SK-N-SH (cell line): Measurements from ENCODE around the gene GLOD5. TPM values are rescaled to one million over a fixed set of nuclear protein-coding genes. Genes with fewer than 3 reads are reported as not detected.

Experiments
- CTCF ChIA-PET: fragments of 300-600, 350-600 bp; formaldehyde crosslinking; extraction: SDS; loops from one replicate; lab custom pipeline; 2021; lab: Yijun Ruan, JAX
- POLR2A ChIA-PET: fragments of 350-600 bp; sonication (Branson Sonifier 250); formaldehyde crosslinking; extraction: SDS; loops from one replicate; lab custom pipeline; 2020; ENCODE audit warnings: antibody characterized with exemption, inconsistent platforms; lab: Yijun Ruan, JAX
- DNase-seq: peaks from one replicate; pipeline ENCODE4 v3.0.0; 2012
- H2AFZ ChIP-seq: fragments of 200-600 bp; sonication (generic); 2 replicates; pipeline ENCODE4 v1.8.1; 2016; ENCODE audit warnings: antibody characterized with exemption, mild to moderate bottlenecking, low read depth
- H3F3A ChIP-seq: fragments of 200-600 bp; sonication (generic); replicated peaks from 2 replicates; pipeline ENCODE3; 2016; ENCODE audit warnings: antibody characterized with exemption, mild to moderate bottlenecking; ENCODE audit not compliant: insufficient read depth
- H3K27ac ChIP-seq, 2 experiments: fragments of 200-500 bp in 1 of 2; fragments of 200-600 bp in 1 of 2; sonication (Bioruptor generic) in 1 of 2; sonication (generic), shearing (Covaris generic) in 1 of 2; 2 replicates each; pipeline versions ENCODE4 v1.5.1 to v1.6.1; 2014 to 2016; ENCODE audit warnings: low read depth in 2 of 2, inconsistent platforms in 1 of 2, low read length in 1 of 2, mild to moderate bottlenecking in 1 of 2, mixed read lengths in 1 of 2
- H3K27me3 ChIP-seq: fragments of 200-600 bp; sonication (generic), shearing (Covaris generic); 2 replicates; pipeline ENCODE4 v1.6.1; 2016; ENCODE audit warnings: mixed run types; ENCODE audit not compliant: insufficient read depth
- H3K36me3 ChIP-seq, 2 experiments: fragments of 200-500 bp in 1 of 2; fragments of 200-600 bp in 1 of 2; sonication (Bioruptor generic) in 1 of 2; sonication (generic) in 1 of 2; replicated peaks in 1 of 2; 2 replicates each; pipeline versions ENCODE3 to v1.5.1; 2014 to 2016; ENCODE audit warnings: low read length in 1 of 2, mild to moderate bottlenecking in 1 of 2; ENCODE audit not compliant: insufficient read depth in 2 of 2, control insufficient read depth in 1 of 2
- H3K4me1 ChIP-seq, 2 experiments: fragments of 200-500 bp in 1 of 2; fragments of 200-600 bp in 1 of 2; sonication (Bioruptor generic) in 1 of 2; sonication (generic), shearing (Covaris generic) in 1 of 2; 2 replicates each; pipeline versions ENCODE4 v1.5.1 to v1.6.1; 2014 to 2016; ENCODE audit warnings: low read depth in 1 of 2, low read length in 1 of 2, mixed run types in 1 of 2; ENCODE audit not compliant: insufficient read depth in 2 of 2, control insufficient read depth in 1 of 2
- H3K4me2 ChIP-seq: fragments of 200-600 bp; sonication (generic), shearing (Covaris generic); 2 replicates; pipeline ENCODE4 v1.6.1; 2017; ENCODE audit warnings: mixed run types
- H3K4me3 ChIP-seq, 2 experiments: fragments of 200-500 bp in 1 of 2; fragments of 200-600 bp in 1 of 2; sonication (Bioruptor generic) in 1 of 2; sonication (generic), shearing (Covaris generic) in 1 of 2; 2 replicates each; pipeline versions ENCODE4 v1.5.1 to v1.8.1; 2014 to 2016; ENCODE audit warnings: low read depth in 2 of 2, inconsistent platforms in 1 of 2, low read length in 1 of 2, mild to moderate bottlenecking in 1 of 2, mixed read lengths in 1 of 2, moderate library complexity in 1 of 2
- H3K79me2 ChIP-seq: fragments of 200-600 bp; sonication (generic); 2 replicates; pipeline ENCODE4 v1.8.1; 2017; ENCODE audit warnings: mild to moderate bottlenecking; ENCODE audit not compliant: insufficient read depth
- H3K9ac ChIP-seq: fragments of 200-600 bp; sonication (generic); 2 replicates; pipeline ENCODE4 v1.6.1; 2017; ENCODE audit warnings: mixed run types
- H3K9me2 ChIP-seq: fragments of 200-600 bp; sonication (generic); 2 replicates; pipeline ENCODE4 v1.6.1; 2017; ENCODE audit warnings: mixed run types
- H3K9me3 ChIP-seq: fragments of 200-600 bp; sonication (generic); 2 replicates; pipeline ENCODE4 v1.6.1; 2017; ENCODE audit warnings: mixed run types, mild to moderate bottlenecking, moderate library complexity
- H4K20me1 ChIP-seq: fragments of 200-600 bp; sonication (generic); 2 replicates; pipeline ENCODE4 v1.6.1; 2017; ENCODE audit warnings: mild to moderate bottlenecking, mixed run types; ENCODE audit not compliant: insufficient read depth
- EP300 ChIP-seq, 2 experiments: IDR thresholded peaks; 2 replicates each; pipeline versions ENCODE4 v1.4.0 to v1.6.1; 2012; ENCODE audit warnings: borderline replicate concordance in 1 of 2, low read depth in 1 of 2, low read length in 1 of 2
- EZH2phosphoT487 ChIP-seq: fragments of 200-600 bp; sonication (generic); IDR thresholded peaks from 2 replicates; pipeline ENCODE4 v1.6.1; 2017; ENCODE audit warnings: low read depth, mixed run types, mild to moderate bottlenecking, antibody characterized with exemption, moderate library complexity, borderline replicate concordance
- FOXM1 ChIP-seq: IDR thresholded peaks from 2 replicates; pipeline ENCODE4 v1.4.0; 2012; ENCODE audit warnings: low read depth, mild to moderate bottlenecking
- GABPA ChIP-seq: IDR thresholded peaks from 2 replicates; pipeline ENCODE4 v1.4.0; 2012; ENCODE audit warnings: low read depth, mild to moderate bottlenecking
- GATA2 ChIP-seq: sonication (generic); formaldehyde crosslinking; IDR thresholded peaks from 2 replicates; pipeline ENCODE4 v1.5.0; 2020; ENCODE audit warnings: mild to moderate bottlenecking, missing genetic modification reagents
- JUND ChIP-seq: IDR thresholded peaks from 2 replicates; pipeline ENCODE4 v1.4.0; 2012
- MXI1 ChIP-seq: IDR thresholded peaks from 2 replicates; pipeline ENCODE4 v1.6.1; 2012; ENCODE audit warnings: mild to moderate bottlenecking, low read depth, low read length, improper control_type of control experiment
- NFIC ChIP-seq: IDR thresholded peaks from 2 replicates; pipeline ENCODE4 v1.4.0; 2012; ENCODE audit warnings: borderline replicate concordance
- NRF1 ChIP-seq: IDR thresholded peaks from 2 replicates; pipeline ENCODE4 v1.6.1; 2012; ENCODE audit warnings: low read depth, mild to moderate bottlenecking, low read length
- POLR2AphosphoS5 ChIP-seq: IDR thresholded peaks from 2 replicates; pipeline ENCODE4 v1.6.1; 2012; ENCODE audit warnings: low read depth, low read length
- RAD21 ChIP-seq: IDR thresholded peaks from 2 replicates; pipeline ENCODE4 v1.6.1; 2012; ENCODE audit warnings: mild to moderate bottlenecking, low read length
- RCOR1 ChIP-seq: fragments of 150-350 bp; IDR thresholded peaks from 2 replicates; pipeline ENCODE4 v1.6.1; 2017; ENCODE audit warnings: antibody characterized with exemption, low read length
- RFX5 ChIP-seq: IDR thresholded peaks from 2 replicates; pipeline ENCODE4 v1.6.1; 2012; ENCODE audit warnings: mild to moderate bottlenecking, improper control_type of control experiment, low read length
- SIN3A ChIP-seq: IDR thresholded peaks from 2 replicates; pipeline ENCODE4 v1.6.1; 2012; ENCODE audit warnings: low read depth, mild to moderate bottlenecking, low read length, moderate library complexity, borderline replicate concordance
- SMC3 ChIP-seq: IDR thresholded peaks from 2 replicates; pipeline ENCODE4 v1.6.1; 2012; ENCODE audit warnings: low read depth, low read length, improper control_type of control experiment
- TCF12 ChIP-seq: IDR thresholded peaks from 2 replicates; pipeline ENCODE4 v1.4.0; 2012
- YY1 ChIP-seq: IDR thresholded peaks from 2 replicates; pipeline ENCODE4 v1.4.0; 2012; ENCODE audit warnings: low read depth, mild to moderate bottlenecking
- WGBS: methylation state at CpG from one replicate; pipeline ENCODE4 v1.1.6; 2017; ENCODE audit warnings: low lambda C conversion rate; 5-methylcytosine and 5-hydroxymethylcytosine counted together
- polyA plus RNA-seq, 3 experiments: library from polyadenylated mRNA; depleted of rRNA; stranded (reverse); fragments of >200 nt; gene quantifications; 2 replicates each; pipeline ENCODE4 v1.2.3, GENCODE V29; 2012
- TF ChIP-seq, protein P1 (sequence below): IDR thresholded peaks from 2 replicates; pipeline ENCODE4 v1.6.1; 2012; ENCODE audit warnings: mild to moderate bottlenecking, low read depth, low read length, moderate library complexity
- TF ChIP-seq, protein P2 (sequence below): IDR thresholded peaks from 2 replicates; pipeline ENCODE4; 2012
- TF ChIP-seq, protein P3 (sequence below): fragments of 150-350 bp; IDR thresholded peaks from 2 replicates; pipeline ENCODE4 v1.6.1; 2017; ENCODE audit warnings: antibody characterized with exemption, low read length, low read depth, borderline replicate concordance

GLOD5 gene
- polyA plus RNA-seq, 1 of the 3 experiments (the other 2 are of a cell fraction), result not detected

DNA sequence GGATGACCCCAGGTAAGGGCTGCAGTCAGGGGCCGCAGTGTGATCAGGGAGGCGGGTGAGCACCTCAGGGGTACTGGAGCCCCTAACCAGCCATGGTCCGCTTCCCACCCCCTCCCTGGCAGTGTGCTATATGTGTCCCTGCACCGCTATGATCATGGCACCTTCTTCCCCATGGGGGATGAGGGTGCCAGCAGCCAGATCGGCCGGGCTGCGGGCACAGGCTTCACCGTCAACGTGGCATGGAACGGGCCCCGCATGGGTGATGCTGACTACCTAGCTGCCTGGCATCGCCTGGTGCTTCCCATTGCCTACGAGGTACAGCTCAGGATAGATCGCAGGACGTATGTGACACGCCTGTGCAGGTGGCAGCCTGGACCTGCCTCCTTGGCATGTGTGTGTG is 56.6 kb downstream of the GLOD5 start:
- no peaks in the 10 kb centered on the region for H3F3A ChIP-seq
- no peaks in the 10 kb centered on the region for H3K9me2 ChIP-seq
- H3K9me3 ChIP-seq, result no peaks in the 10 kb centered on the region
- 57% methylated on average over 5 of the region's 16 CpGs for WGBS
- no peak overlapping the region for H3K9ac ChIP-seq
- no peak overlapping the region for H2AFZ ChIP-seq
- no peaks in the 10 kb centered on the region for H4K20me1 ChIP-seq
- no peak overlapping the region for H3K4me3 ChIP-seq
- H3K79me2 ChIP-seq, result no peaks in the 10 kb centered on the region
- ChIA-PET CTCF (no interaction called here), POLR2A (no interaction called here)
- no peak overlapping the region for H3K4me2 ChIP-seq
- H3K27me3 ChIP-seq, result no peaks in the 10 kb centered on the region
- no peaks in the 10 kb centered on the region for H3K4me1 ChIP-seq
- no peak for DNase-seq
- H3K36me3 ChIP-seq, result no peaks in the 10 kb centered on the region
- TF ChIP-seq, protein P1, sequence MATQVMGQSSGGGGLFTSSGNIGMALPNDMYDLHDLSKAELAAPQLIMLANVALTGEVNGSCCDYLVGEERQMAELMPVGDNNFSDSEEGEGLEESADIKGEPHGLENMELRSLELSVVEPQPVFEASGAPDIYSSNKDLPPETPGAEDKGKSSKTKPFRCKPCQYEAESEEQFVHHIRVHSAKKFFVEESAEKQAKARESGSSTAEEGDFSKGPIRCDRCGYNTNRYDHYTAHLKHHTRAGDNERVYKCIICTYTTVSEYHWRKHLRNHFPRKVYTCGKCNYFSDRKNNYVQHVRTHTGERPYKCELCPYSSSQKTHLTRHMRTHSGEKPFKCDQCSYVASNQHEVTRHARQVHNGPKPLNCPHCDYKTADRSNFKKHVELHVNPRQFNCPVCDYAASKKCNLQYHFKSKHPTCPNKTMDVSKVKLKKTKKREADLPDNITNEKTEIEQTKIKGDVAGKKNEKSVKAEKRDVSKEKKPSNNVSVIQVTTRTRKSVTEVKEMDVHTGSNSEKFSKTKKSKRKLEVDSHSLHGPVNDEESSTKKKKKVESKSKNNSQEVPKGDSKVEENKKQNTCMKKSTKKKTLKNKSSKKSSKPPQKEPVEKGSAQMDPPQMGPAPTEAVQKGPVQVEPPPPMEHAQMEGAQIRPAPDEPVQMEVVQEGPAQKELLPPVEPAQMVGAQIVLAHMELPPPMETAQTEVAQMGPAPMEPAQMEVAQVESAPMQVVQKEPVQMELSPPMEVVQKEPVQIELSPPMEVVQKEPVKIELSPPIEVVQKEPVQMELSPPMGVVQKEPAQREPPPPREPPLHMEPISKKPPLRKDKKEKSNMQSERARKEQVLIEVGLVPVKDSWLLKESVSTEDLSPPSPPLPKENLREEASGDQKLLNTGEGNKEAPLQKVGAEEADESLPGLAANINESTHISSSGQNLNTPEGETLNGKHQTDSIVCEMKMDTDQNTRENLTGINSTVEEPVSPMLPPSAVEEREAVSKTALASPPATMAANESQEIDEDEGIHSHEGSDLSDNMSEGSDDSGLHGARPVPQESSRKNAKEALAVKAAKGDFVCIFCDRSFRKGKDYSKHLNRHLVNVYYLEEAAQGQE, result no peak
- no peak for TF ChIP-seq RAD21
- TF ChIP-seq POLR2AphosphoS5, result no peak
- no peak for TF ChIP-seq NFIC
- TF ChIP-seq SIN3A, result no peak
- TF ChIP-seq MXI1, result no peak
- TF ChIP-seq GATA2, result no peak
- TF ChIP-seq, protein P2, sequence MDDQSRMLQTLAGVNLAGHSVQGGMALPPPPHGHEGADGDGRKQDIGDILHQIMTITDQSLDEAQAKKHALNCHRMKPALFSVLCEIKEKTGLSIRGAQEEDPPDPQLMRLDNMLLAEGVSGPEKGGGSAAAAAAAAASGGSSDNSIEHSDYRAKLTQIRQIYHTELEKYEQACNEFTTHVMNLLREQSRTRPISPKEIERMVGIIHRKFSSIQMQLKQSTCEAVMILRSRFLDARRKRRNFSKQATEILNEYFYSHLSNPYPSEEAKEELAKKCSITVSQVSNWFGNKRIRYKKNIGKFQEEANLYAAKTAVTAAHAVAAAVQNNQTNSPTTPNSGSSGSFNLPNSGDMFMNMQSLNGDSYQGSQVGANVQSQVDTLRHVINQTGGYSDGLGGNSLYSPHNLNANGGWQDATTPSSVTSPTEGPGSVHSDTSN, result no peak
- TF ChIP-seq GABPA, result no peak
- no peak for TF ChIP-seq FOXM1
- no peak for TF ChIP-seq SMC3
- no peak for TF ChIP-seq RCOR1
- no peak for TF ChIP-seq RFX5
- TF ChIP-seq, protein P3, sequence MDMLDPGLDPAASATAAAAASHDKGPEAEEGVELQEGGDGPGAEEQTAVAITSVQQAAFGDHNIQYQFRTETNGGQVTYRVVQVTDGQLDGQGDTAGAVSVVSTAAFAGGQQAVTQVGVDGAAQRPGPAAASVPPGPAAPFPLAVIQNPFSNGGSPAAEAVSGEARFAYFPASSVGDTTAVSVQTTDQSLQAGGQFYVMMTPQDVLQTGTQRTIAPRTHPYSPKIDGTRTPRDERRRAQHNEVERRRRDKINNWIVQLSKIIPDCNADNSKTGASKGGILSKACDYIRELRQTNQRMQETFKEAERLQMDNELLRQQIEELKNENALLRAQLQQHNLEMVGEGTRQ, result no peak
- no peak for TF ChIP-seq TCF12
- TF ChIP-seq EP300 (IDR thresholded peaks at IDR 0.05; ENCODE audit: borderline replicate concordance in 1 of 2, low read depth in 1 of 2, low read length in 1 of 2), result no peak
- TF ChIP-seq YY1, result no peak
- TF ChIP-seq EZH2phosphoT487, result no peak
- no peak for TF ChIP-seq NRF1
- no peak for TF ChIP-seq JUND
- no peak overlapping the region for H3K27ac ChIP-seq
